ENCODE measurements around the gene TRPM1.
A peak's percentile ranks its signal among the peaks of the same experiment; 100 is the strongest.

The TRPM1 gene

GRCh38 chr15:31102374-31103342, 1.1 kb upstream of the TRPM1 start:
- H3K36me3 ChIP-seq (ENCODE audit: control insufficient read depth, insufficient read depth, low read length), result no peaks in the 10 kb centered on the region
- no peak overlapping the region for H3K4me3 ChIP-seq (replicated peaks; ENCODE audit: low read depth, low read length)
- no peak for DNase-seq (ENCODE audit: extremely low read depth, insufficient read length)
- no peak for TF ChIP-seq CTCF (IDR thresholded peaks at IDR 0.05; ENCODE audit: insufficient read depth, low read length, poor library complexity, severe bottlenecking)
- no peaks in the 10 kb centered on the region for H3K27me3 ChIP-seq (replicated peaks; ENCODE audit: control insufficient read depth, insufficient read depth, low read length)

- H3K4me3 ChIP-seq (replicated peaks; ENCODE audit: low read depth, low read length), result no peak overlapping the region
- DNase-seq (ENCODE audit: extremely low read depth, insufficient read length), result no peak
- H3K36me3 ChIP-seq (ENCODE audit: control insufficient read depth, insufficient read depth, low read length), result no peaks in the 10 kb centered on the region
- TF ChIP-seq CTCF (IDR thresholded peaks at IDR 0.05; ENCODE audit: insufficient read depth, low read length, poor library complexity, severe bottlenecking), result no peak
- no peaks in the 10 kb centered on the region for H3K27me3 ChIP-seq (replicated peaks; ENCODE audit: control insufficient read depth, insufficient read depth, low read length)
Measured at GRCh38 chr15:31102039-31102321, 455 bp upstream of the TRPM1 start.

GRCh38 chr15:31100738-31101137, 787 bp downstream of the TRPM1 start:
- no peak for DNase-seq (ENCODE audit: extremely low read depth, insufficient read length)
- no peak for TF ChIP-seq CTCF (IDR thresholded peaks at IDR 0.05; ENCODE audit: insufficient read depth, low read length, poor library complexity, severe bottlenecking)
- Histone ChIP-seq H3K36me3 (ENCODE audit: control insufficient read depth, insufficient read depth, low read length) (no peaks in the 10 kb centered on the region), H3K27me3 (replicated peaks; ENCODE audit: control insufficient read depth, insufficient read depth, low read length) (no peaks in the 10 kb centered on the region), H3K4me3 (replicated peaks; ENCODE audit: low read depth, low read length) (no peak overlapping the region)

- Histone ChIP-seq H3K27me3 (replicated peaks; ENCODE audit: control insufficient read depth, insufficient read depth, low read length) (no peaks in the 10 kb centered on the region), H3K4me3 (replicated peaks; ENCODE audit: low read depth, low read length) (no peak overlapping the region), H3K36me3 (ENCODE audit: control insufficient read depth, insufficient read depth, low read length) (no peaks in the 10 kb centered on the region)
- peak; percentile 9 for TF ChIP-seq CTCF (IDR thresholded peaks at IDR 0.05; ENCODE audit: insufficient read depth, low read length, poor library complexity, severe bottlenecking)
- DNase-seq (ENCODE audit: extremely low read depth, insufficient read length), result no peak
Measured at GRCh38 chr15:31098953-31099740, 2.4 kb downstream of the TRPM1 start.

- DNase-seq (ENCODE audit: extremely low read depth, insufficient read length), result no peak
- H3K27me3 ChIP-seq (replicated peaks; ENCODE audit: control insufficient read depth, insufficient read depth, low read length), result no peaks in the 10 kb centered on the region
- H3K36me3 ChIP-seq (ENCODE audit: control insufficient read depth, insufficient read depth, low read length), result no peaks in the 10 kb centered on the region
- H3K4me3 ChIP-seq (replicated peaks; ENCODE audit: low read depth, low read length), result no peak overlapping the region
- TF ChIP-seq CTCF (IDR thresholded peaks at IDR 0.05; ENCODE audit: insufficient read depth, low read length, poor library complexity, severe bottlenecking), result no peak
Measured at GRCh38 chr15:31098491-31098917, 3.0 kb downstream of the TRPM1 start.
